OCI-LY1 (cell line): Measurements from ENCODE around the gene RIPK3.

Experiments used
- EZH2 ChIP-seq: fragments of 200-600 bp; sonication (generic), shearing (Covaris generic); IDR thresholded peaks from 2 replicates; pipeline ENCODE4 v1.8.0; 2017; ENCODE audit warnings: borderline replicate concordance, mixed run types, mild to moderate bottlenecking, antibody characterized with exemption, low read length, moderate library complexity, mixed read lengths
- TF ChIP-seq, protein P1 (sequence below): fragments of 200-600 bp; sonication (generic), shearing (Covaris generic); IDR thresholded peaks from 2 replicates; pipeline ENCODE4 v1.5.1; 2017; ENCODE audit warnings: mild to moderate bottlenecking, antibody characterized with exemption, low read length, moderate library complexity, mixed read lengths

DNA sequence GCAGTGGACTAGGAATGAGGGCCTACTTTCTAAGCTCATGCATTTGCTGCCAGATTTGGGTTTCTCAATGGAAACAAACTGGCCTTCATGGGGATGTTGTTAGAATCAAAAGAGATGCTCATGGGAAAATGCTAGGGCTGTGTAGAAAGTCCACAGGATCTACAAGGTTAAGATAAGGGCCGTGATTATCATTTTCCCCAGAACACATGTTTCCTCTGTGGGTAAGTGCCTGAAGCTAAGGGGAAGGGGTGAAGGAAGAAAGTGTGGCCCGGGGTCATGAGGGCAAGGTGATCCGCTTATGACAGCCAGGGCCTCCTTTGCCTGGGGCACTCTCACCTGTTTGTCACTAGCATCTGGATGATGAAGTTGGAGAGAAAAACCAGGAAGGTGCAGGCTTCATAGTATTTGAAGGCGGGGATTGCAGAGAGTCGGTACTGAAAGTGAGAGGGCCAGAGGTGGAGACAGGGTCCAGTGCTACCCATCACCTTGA, 14.7 kb downstream of the RIPK3 start:
- TF ChIP-seq, protein P1, sequence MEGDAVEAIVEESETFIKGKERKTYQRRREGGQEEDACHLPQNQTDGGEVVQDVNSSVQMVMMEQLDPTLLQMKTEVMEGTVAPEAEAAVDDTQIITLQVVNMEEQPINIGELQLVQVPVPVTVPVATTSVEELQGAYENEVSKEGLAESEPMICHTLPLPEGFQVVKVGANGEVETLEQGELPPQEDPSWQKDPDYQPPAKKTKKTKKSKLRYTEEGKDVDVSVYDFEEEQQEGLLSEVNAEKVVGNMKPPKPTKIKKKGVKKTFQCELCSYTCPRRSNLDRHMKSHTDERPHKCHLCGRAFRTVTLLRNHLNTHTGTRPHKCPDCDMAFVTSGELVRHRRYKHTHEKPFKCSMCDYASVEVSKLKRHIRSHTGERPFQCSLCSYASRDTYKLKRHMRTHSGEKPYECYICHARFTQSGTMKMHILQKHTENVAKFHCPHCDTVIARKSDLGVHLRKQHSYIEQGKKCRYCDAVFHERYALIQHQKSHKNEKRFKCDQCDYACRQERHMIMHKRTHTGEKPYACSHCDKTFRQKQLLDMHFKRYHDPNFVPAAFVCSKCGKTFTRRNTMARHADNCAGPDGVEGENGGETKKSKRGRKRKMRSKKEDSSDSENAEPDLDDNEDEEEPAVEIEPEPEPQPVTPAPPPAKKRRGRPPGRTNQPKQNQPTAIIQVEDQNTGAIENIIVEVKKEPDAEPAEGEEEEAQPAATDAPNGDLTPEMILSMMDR = no peak
- no peak for TF ChIP-seq EZH2
